ENCODE measurements around the gene MTMR3. TPM values are rescaled to one million over a fixed set of nuclear protein-coding genes. Genes with fewer than 3 reads are reported as not detected.

MTMR3 gene
- polyA plus RNA-seq, 1 of the 3 experiments (the other 2 are of a cell fraction), result 20.4 TPM

- peak overlapping the region in 1 of 2 experiments; percentile 78; a peak in 3 of 4 replicates for H3K27ac ChIP-seq (ENCODE audit: low read depth in 2 of 2, low read length in 1 of 2)
- H3K36me3 ChIP-seq (replicated peaks in 1 of 2; ENCODE audit: control insufficient read depth in 1 of 2, insufficient read depth in 2 of 2, low read length in 1 of 2), result peaks cover 20 to 25% of the 10 kb centered on the region in 2 experiments
- 24% methylated on average over 3 of the region's 3 CpGs for WGBS (ENCODE audit: low lambda C conversion rate)
- DNase-seq, result peak; percentile 14
- H3K4me1 ChIP-seq (ENCODE audit: control insufficient read depth in 1 of 2, insufficient read depth in 2 of 2, low read depth in 1 of 2, low read length in 1 of 2), result peaks cover 5 to 33% of the 10 kb centered on the region in 2 experiments
- POLR2A ChIA-PET, result no interaction called here
- no peak overlapping the region for H3K4me3 ChIP-seq (ENCODE audit: low read depth in 2 of 2, low read length in 1 of 2)
- H2AFZ ChIP-seq (ENCODE audit: low read depth), result no peak overlapping the region
- no peaks in the 10 kb centered on the region for H3K27me3 ChIP-seq (ENCODE audit: insufficient read depth)
- peaks cover 10% of the 10 kb centered on the region; the same call in 1 of the 2 replicates for H4K20me1 ChIP-seq (ENCODE audit: insufficient read depth)
- H3K9me2 ChIP-seq, result no peaks in the 10 kb centered on the region
- no peaks in the 10 kb centered on the region for H3K9me3 ChIP-seq
- H3F3A ChIP-seq (replicated peaks; ENCODE audit: insufficient read depth), result peaks cover 24% of the 10 kb centered on the region
- H3K9ac ChIP-seq, result peak overlapping the region; percentile 39; the same call in 1 of the 2 replicates
- H3K79me2 ChIP-seq (ENCODE audit: insufficient read depth), result no peaks in the 10 kb centered on the region
- CTCF ChIA-PET, result interaction anchor here (1.1 to 9.7 kb wide), 4 partner anchors 10 to 304 kb away, joined by 3 to 46 read pairs (median 16); no protein-coding TSS in a partner anchor
- no peak for TF ChIP-seq USF1 (IDR thresholded peaks at IDR 0.05; ENCODE audit: borderline replicate concordance, low read depth)
- TF ChIP-seq FOXM1 (IDR thresholded peaks at IDR 0.05; ENCODE audit: low read depth), result no peak
- no peak for TF ChIP-seq ELF1 (IDR thresholded peaks at IDR 0.05)
- peak; percentile 58 for TF ChIP-seq PBX3 (IDR thresholded peaks at IDR 0.05)
- 0 out of 4 replicates have a peak, but pooled peaks of 1 of the 2 experiments have one; percentile 62 for TF ChIP-seq EP300 (IDR thresholded peaks at IDR 0.05; ENCODE audit: borderline replicate concordance in 1 of 2, low read depth in 1 of 2, low read length in 1 of 2)
- TF ChIP-seq RAD21 (IDR thresholded peaks at IDR 0.05; ENCODE audit: low read length), result peak; percentile 51
- TF ChIP-seq POLR2AphosphoS5 (IDR thresholded peaks at IDR 0.05; ENCODE audit: low read depth, low read length), result no peak
- TF ChIP-seq JUND (IDR thresholded peaks at IDR 0.05), result peak; percentile 70
- no peak for TF ChIP-seq MXI1 (IDR thresholded peaks at IDR 0.05; ENCODE audit: low read depth, low read length)
- no peak for TF ChIP-seq RXRA (IDR thresholded peaks at IDR 0.05; ENCODE audit: borderline replicate concordance, low read depth)
- peak; percentile 47 for TF ChIP-seq NFIC (IDR thresholded peaks at IDR 0.05; ENCODE audit: borderline replicate concordance)
- TF ChIP-seq ZBTB33 (IDR thresholded peaks at IDR 0.05; ENCODE audit: borderline replicate concordance, low read depth), result no peak
- no peak for TF ChIP-seq TAF1 (IDR thresholded peaks at IDR 0.05; ENCODE audit: borderline replicate concordance, low read depth, low read length)
- no peak for TF ChIP-seq FOXJ3 (CRISPR knock-in tag; IDR thresholded peaks at IDR 0.05)
- no peak for TF ChIP-seq RFX5 (IDR thresholded peaks at IDR 0.05; ENCODE audit: low read length)
- TF ChIP-seq TEAD4 (IDR thresholded peaks at IDR 0.05; ENCODE audit: borderline replicate concordance, insufficient read depth), result peak; percentile 34; the same call in 1 of the 2 replicates
- TF ChIP-seq CTCF (IDR thresholded peaks at IDR 0.05), result no peak; the same call in 1 of the 2 replicates
- TF ChIP-seq NRF1 (IDR thresholded peaks at IDR 0.05; ENCODE audit: low read depth, low read length), result no peak
- TF ChIP-seq YY1 (IDR thresholded peaks at IDR 0.05; ENCODE audit: low read depth), result no peak
- no peak for TF ChIP-seq SIN3A (IDR thresholded peaks at IDR 0.05; ENCODE audit: borderline replicate concordance, low read depth, low read length)
- TF ChIP-seq FOSL2 (IDR thresholded peaks at IDR 0.05; ENCODE audit: borderline replicate concordance, low read depth), result peak; percentile 74
- TF ChIP-seq IRF3 (IDR thresholded peaks at IDR 0.05; ENCODE audit: low read depth, low read length), result no peak
- no peak for TF ChIP-seq EZH2phosphoT487 (IDR thresholded peaks at IDR 0.05; ENCODE audit: borderline replicate concordance, low read depth)
- peak; percentile 75 for TF ChIP-seq TCF12 (IDR thresholded peaks at IDR 0.05)
- no peak; the same call in 1 of the 2 replicates for TF ChIP-seq MAX (IDR thresholded peaks at IDR 0.05; ENCODE audit: low read depth)
- H3K4me2 ChIP-seq, result peak overlapping the region; percentile 62; the same call in 1 of the 2 replicates
Measured at GRCh38 chr22:29994027-29994715, 111.2 kb downstream of the MTMR3 start.
